Dermis blood vessel endothelial cell (primary cell): ENCODE results near the gene ATP2B2. TPM values are rescaled to one million over a fixed set of nuclear protein-coding genes. Genes with fewer than 3 reads are reported as not detected.
A peak's percentile ranks its signal among the peaks of the same experiment; 100 is the strongest.

Experiments used
- DNase-seq: peaks from one replicate; pipeline ENCODE4 v3.0.0; 2010
- total RNA-seq: library from RNA; depleted of rRNA; stranded (reverse); fragments of >200 nt; gene quantifications from 2 replicates; pipeline ENCODE4 v1.2.3, GENCODE V29; 2014

The ATP2B2 gene
- total RNA-seq, 1 donor from 2014 or later, result not detected

- DNase-seq, result no peak
Observed at GRCh38 chr3:10423171-10423882, 82.1 kb downstream of the ATP2B2 start.

DNA sequence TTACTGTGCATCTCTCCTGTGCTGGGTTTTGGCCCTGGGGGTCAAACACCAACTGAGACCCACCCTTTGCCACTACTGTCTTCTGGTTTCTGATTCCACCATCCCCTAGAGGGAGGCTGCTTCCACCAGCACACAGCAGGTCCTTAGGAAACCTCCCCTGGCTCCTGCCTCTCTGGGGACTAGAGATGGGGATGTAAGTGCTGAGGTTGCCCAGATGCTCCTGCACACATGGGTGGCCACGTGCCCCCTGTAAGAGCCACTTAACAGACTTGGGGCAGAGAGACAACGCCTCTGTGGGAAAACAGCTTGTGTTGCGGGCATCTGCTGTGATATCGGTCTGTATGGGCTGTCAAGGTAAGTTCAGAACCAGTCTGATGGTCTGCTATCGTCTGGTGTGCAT lies 83.4 kb downstream of the ATP2B2 start:
- DNase-seq, result no peak

GRCh38 chr3:10420745-10421475 lies 84.5 kb downstream of the ATP2B2 start:
- DNase-seq, result no peak

DNA sequence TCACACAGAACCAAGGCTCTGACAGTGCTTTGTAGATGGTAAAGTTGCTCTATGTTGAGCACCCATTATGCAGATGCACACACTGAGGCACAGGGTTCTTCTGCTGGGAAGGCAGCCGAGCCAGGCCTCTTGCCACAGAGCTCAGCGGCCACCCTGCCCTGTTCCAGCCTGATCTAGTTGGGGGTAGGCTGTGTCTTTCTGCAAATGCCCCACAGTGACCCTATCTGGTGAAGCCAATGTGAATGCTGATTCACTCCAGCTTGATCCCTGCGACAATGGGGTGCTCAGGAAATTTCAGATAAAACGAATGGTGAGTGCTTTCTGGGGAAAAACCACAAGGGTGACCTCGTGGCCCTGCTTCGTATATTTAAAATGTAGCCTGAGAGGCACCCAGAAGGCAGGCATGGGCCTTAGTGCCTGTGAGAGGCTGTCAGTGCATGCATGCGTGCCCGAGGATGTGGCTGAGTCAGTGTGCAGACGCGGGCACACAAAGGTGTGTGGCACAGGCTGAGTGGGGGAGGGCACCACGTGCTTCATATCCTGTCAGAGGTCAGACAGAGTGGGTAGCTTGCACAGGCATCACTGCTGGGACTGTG lies 85.7 kb downstream of the ATP2B2 start:
- no peak for DNase-seq

- peak; percentile 7 for DNase-seq
Observed at GRCh38 chr3:10417847-10418246, 87.5 kb downstream of the ATP2B2 start.

GRCh38 chr3:10416730-10417300 lies 88.6 kb downstream of the ATP2B2 start:
- DNase-seq, result no peak

- DNase-seq, result no peak
Observed at GRCh38 chr3:10413041-10413440, 92.3 kb downstream of the ATP2B2 start.

DNA sequence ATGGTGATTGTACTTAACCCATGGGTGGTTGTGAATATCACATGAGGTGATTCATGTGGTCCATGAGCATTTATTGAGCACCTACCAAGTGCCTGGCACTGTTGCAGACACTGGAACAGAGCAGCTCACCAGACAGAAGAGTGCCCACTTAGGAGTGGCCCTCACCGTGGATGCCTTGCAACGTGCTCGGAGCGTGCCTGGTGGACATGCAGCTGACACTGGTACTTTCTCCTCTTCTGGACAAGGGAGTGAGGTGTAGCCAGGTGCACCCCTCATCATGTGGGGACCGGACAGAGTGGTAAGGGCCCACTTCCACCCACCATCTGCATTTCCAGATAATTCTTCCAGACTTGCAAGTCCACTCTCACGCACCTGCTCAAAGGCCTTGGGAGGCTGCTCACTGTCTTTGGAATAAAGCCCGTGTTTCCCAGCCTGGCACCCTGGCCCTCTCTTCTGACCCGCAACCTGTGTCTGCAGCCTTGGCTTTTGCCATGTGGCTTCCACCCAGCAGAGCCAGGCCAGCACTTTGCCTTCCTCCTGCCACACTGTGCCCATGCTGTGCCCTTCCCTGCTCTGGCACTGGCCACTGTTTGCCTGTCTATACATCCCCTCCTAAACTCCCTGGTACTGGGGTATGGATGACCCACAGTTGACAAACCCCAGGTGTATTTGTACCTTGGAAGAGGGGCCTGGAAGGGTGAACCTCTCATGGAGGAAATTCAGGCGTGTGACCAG lies 93.6 kb downstream of the ATP2B2 start:
- DNase-seq, result no peak

GRCh38 chr3:10410383-10411002 lies 94.9 kb downstream of the ATP2B2 start:
- DNase-seq, result no peak

DNA sequence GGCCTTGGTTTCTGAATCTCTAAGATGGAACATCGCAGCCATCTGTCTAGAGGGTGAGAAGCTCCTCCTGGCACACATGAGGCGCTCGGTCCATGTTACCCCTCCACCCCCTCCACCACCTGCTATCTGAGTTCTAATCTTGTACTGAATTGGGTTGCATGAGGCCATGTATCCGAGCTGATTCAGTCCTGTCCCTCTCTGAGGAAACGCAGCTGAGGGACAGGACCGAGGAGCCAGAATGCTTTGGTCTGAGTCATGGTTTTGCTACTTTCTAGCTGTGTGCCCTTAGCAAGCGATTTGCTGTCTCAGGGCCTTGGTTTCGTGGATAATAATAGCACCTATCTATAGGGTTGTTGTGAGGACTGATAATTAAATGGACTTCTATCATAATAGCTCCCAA lies 96.7 kb downstream of the ATP2B2 start:
- no peak for DNase-seq

DNA sequence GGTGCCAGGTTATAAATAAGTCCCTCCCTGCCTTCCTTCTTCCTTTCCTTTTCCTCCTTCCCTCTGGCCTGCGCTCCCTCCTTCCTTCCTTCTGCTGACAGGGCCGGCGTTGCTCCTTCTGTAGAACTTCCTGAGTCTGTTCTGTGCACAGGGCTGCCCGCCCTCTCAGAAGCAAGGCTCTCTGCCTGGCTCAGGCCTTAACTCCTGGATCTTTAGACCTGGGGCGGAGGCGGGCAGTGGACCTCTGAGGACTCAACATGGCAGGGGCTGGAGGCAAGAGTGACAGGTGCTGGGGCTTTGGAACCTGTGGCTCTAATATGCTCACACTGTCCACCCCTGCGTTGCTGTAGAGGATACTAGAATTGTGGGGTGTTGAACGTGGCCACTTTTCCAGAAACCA lies 98.0 kb downstream of the ATP2B2 start:
- DNase-seq, result no peak

DNA sequence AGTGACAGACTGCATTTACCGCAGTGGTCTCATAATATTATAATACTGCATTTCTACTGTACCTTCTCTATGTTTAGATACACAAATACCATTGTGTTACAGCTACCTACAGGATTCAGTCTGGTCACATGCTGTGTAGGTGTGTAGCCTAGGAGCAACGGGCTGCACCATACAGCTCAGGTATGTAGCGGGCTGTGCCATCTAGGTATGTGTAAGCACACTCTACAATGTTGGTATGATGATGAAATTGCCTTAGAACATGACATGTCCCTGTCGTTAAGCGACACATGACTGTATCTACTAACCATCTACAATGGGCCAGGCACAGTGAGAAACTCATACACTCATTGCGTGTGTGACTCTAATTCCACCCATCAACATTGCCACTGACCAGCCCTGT lies 99.0 kb downstream of the ATP2B2 start:
- DNase-seq, result no peak

DNA sequence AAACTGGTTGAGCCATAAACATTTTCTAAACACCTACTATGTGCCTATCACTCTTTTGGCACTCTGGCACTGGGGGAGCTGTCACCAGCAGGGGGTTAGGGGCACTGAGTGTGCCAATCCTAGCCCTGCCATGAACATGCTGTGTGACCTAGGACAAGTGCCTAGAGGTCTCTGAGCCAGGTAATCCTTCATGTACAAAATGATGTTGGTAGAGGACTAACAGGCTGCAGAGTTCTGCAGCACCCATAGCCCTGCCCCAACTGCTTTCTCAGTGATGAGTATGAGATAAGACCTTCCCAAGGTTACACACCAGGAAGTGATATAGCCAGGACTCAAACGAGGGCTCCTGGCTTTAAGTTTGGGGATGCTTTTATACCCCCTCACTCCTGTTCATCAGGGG lies 99.6 kb downstream of the ATP2B2 start:
- no peak for DNase-seq

DNA sequence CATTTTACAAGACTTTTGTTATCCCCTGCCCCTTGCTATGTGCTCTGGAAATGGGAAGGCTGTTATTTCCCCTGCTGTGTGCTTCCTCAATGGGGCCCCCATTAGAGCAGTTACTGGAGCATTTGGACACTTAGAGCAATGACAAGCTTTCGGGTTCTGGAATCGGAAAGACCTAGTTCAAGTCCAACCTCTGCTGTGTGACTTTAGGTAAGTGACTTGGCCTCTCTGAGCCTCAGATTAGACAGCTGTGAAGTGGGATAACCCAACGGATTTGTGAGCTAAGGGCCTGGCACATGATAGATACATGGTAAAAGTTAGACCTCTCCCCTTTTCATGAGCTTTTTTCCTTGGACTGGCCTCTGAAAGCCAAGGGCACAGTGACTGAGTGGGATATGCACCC lies 100.5 kb downstream of the ATP2B2 start:
- no peak for DNase-seq

DNA sequence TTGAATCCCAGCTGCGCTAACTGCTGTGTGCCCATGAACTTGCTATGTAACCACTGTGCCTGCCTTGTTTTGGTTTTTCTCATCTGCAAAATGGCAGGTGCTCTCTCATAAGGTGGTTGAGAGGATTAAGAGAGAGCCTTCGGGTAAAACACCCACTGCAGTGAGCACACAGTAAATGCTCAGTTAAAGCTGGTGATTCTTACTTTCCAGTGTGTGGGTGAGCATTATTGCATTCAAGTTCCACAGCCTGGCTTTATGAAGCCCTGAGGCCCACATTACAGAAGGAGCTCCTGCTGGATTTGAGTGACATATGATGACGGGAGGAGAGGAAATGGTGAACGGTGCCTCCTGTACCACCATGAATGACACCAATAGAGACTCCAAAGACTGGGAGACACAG lies 101.0 kb downstream of the ATP2B2 start:
- DNase-seq, result no peak

DNA sequence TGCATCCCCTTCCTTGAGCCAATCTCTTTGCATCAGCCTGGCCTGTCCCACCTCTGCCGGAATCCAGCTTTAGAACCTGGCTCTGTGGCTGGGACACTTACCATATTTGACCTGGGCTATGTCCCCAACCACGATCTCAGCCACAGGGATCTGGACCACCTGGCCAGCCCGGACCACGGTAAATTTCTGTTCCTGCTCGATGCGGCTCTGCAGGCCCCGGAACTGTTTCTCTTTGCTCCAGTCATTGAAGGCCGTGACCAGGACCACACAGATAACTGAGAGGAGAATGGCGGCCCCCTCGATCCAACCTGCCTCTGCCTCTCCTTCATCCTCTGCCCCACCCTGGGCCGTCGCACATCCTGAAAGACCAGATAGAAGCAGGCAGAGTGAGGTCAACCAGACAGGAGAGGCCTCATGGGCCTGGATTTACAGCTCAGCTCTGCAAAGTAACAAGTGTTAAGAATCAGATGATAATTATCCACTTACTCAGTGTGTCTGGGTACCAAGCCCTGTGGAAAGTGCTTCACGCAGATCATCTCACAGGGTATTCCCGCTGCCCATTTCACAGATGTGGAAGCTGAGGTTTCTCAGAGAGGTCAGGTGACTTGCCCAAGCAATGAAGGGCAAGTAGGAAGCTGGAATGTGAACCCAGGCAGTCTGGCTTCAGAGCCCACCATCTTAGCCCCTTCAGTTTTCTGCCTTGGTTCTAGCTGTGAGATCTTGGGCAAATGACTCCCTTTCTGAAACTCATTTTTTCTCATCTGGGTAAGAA lies 103.2 kb downstream of the ATP2B2 start:
- DNase-seq, result no peak

DNA sequence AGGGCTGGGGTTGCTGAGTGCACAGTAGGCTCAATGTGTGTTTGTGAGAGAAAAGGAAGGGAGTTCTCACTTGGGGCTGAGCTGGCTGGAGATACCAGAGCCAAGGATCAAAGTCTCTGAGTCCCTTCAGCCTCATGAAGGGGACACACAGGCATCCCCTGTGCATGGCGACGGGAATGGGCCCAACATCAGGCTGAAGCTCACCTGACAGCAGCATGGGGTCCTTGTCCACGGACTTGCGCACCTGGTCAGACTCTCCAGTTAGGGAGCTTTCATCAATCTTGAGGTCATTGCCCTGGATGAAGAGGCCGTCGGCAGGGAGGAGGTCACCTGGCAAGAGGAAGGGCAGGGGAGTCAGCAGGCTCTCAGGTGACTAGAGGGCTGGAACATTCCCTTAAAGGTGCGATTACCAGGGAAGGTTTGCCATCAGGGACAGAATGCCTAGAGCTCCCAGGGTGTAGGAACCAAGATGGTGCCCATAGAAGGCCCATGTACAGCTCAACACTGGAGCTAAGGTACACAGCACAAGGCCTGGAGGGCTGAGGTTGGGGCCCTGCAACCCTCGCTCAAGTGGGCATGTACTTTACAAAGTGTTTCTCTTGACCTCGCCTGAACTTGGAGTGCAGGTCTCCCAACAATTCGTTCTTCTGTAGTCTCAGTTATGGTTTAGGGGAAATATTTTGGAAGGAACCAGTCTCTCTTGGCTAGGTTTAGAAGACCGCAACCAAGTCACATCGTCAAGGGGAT lies 104.5 kb downstream of the ATP2B2 start:
- DNase-seq, result no peak

DNA sequence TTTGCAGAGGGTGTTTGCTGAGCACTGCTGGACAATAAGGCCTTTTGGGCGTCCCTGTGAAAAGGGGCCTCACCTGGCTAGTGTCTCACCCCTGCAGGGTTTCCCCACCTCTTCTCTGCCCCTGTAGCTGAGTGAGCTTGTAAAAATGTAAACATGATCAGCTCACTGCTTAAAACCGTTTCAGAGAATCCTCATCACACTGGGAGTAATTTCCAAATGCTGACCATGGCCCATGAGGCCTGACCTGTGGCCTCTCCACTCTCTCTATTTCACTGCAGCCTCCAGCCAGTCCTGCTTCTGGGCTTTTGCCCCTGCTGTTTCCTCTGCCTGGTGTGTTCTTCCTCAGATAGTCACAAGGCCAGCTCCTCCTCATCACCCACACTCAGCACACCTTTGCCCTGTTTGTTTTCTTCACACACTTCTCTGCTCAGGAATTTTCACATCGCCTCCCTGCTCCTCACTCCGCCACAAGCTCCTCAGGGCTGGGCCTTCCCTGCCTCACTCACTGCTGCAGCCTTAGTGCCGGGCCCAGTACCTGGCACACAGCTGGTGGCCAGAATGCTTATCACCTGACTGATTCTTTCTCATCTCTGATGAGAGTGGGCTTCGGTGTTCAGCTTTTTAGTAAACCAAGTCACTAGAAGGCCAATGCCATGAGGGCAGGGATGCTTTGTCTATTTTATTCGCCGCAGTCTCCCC lies 105.2 kb downstream of the ATP2B2 start:
- DNase-seq, result no peak

GRCh38 chr3:10399634-10400033 lies 105.8 kb downstream of the ATP2B2 start:
- DNase-seq, result no peak

GRCh38 chr3:10398341-10398740 lies 107.0 kb downstream of the ATP2B2 start:
- DNase-seq, result no peak
